T47D (cell line): ENCODE measurements around the gene PPP4R3A.
"Not testable (repeated sequence)": the region's sequence is repeated elsewhere in the genome, so short reads cannot be mapped to it uniquely, and the experiment has no call there.

Experiments used
- DNase-seq, 2 experiments: peaks; one replicate each; pipeline versions ENCODE4 v3.0.0 to v3.0.0-alpha.2; 2011 to 2012; ENCODE audit warnings: low read depth in 1 of 2, low spot score in 1 of 2
- JUND ChIP-seq: IDR thresholded peaks from 2 replicates; pipeline ENCODE4 v1.6.1; 2012; ENCODE audit warnings: low read depth
- in situ Hi-C: cut with HindIII; loops from 2 replicates; pipeline ENCODE4 v1.10.0; 2016; ENCODE audit warnings: low sequenced_read_pairs, low pct_unique_long_range_greater_than_20kb

Gene PPP4R3A

GRCh38 chr14:91510171-91511042 lies at the start of gene PPP4R3A:
PPP4R3A (minus strand) TSS chr14:91510310; CDS start chr14:91509647, 663 bp downstream.
- in situ Hi-C loops, result no loop called here
- DNase-seq, result peak; percentile 99
- TF ChIP-seq JUND, result no peak

GRCh38 chr14:91555531-91555930 lies 45.4 kb upstream of the PPP4R3A start:
- no peak for TF ChIP-seq JUND

GRCh38 chr14:91554535-91555332 lies 44.6 kb upstream of the PPP4R3A start:
- in situ Hi-C loops, result no loop called here
- TF ChIP-seq JUND, result no peak
- DNase-seq, result no peak

More at GRCh38 chr14:91555531-91555930, 45.4 kb upstream of the PPP4R3A start:
- in situ Hi-C loops, result no loop called here
- peak in 1 of 2 experiments; percentile 63 for DNase-seq

DNA sequence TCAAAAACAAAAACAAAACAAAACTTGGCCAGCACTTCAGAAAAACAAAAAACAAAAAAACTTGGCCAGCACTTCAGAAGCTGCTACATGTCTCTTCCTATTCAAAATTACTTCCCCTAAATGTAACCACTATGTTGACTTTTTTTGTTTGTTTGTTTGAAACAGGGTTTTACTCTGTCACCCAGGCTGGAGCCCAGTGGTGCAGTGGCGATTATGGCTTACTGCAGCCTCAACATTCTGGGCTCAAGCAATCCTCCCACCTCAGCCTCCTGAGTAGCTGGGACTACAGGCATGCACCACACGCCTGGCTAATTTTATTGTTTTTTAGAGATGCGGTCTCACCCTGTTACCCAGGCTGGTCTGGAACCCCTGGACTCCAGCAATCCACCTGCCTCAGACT lies 38.0 kb upstream of the PPP4R3A start:
- DNase-seq, result peak in 1 of 2 experiments; percentile 24
- TF ChIP-seq JUND, result no peak
- in situ Hi-C loops, result no loop called here

DNA sequence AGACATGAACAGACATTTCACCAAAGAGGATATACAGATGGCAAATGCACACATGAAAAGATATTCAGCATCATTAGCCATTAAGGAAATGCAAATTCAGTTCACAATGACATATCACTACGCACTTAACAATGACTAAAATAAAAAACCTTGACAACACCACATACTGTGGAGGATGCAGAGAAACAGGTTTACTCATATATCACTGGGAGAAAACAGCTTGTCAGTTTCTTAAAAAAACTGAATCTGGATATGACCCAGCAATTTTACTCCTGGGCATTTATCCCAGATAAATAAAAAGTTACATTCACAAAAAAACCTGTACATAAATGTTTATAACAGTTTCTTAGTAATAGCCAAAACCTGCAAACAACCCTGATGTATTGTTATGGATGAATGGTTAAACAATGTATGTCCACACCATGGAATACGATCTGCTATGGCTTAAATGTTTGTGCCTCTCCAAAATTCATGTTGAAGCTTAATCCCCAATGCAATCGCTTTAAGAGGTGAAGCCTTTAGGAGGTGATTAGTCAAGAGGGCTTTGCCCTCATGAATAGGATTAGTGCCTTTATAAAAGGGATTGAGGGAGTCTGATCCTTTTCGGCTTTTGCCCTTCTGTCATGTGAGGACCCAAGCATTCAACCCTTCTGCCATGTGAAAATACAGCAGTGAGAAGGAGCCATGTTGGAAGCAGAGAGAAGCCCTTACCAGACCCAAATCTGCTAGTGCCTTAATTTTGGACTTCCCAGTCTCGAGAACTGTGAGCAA lies 36.0 kb upstream of the PPP4R3A start:
- in situ Hi-C loops, result no loop called here
- TF ChIP-seq JUND, result no peak
- peak in 1 of 2 experiments; percentile 36 for DNase-seq

DNA sequence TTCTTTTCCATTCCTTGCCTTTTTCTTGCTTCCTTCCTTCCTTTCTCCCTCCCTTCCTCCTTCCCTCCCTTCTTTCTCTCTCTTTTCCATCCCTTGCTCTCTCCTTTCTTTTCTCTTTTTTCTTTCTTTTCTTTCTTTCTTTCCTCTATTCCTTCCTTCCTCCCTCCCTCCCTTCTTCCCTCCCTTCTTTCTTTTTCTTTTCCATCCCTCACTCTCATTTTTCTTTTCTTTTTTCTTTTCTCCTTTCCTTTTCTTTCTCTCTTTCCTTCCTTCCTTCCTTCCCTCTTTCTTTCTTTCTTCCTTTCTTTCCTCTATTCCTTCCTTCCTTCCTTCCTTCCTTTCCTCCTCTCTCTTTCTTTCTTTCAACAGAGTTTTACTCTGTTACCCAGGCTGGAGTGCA lies 35.1 kb upstream of the PPP4R3A start:
- DNase-seq, result no peak
- in situ Hi-C loops, result no loop called here
- TF ChIP-seq JUND, result no peak

- DNase-seq, result no peak
- TF ChIP-seq JUND, result no peak
- in situ Hi-C loops, result no loop called here
Measured at GRCh38 chr14:91536327-91536726, 26.2 kb upstream of the PPP4R3A start.

DNA sequence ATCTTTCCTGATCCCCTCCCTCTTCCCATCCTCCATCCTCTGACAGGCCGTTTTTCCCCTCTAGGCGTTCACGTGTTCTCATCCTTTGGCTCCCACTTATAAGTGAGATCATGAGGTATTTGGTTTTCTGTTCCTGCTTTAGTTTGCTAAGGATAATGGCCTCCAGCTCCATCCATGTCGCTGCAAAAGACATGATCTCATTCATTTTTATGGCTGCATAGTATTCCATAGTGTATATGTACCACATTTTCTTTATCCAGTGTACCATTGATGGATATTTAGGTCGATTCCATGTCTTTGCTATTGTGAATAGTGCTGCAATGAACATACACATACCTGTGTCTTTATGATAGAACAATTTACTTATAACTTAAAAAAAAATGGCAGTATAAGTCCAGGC lies 23.9 kb upstream of the PPP4R3A start:
- in situ Hi-C loops, DNase-seq: not testable (repeated sequence)

DNA sequence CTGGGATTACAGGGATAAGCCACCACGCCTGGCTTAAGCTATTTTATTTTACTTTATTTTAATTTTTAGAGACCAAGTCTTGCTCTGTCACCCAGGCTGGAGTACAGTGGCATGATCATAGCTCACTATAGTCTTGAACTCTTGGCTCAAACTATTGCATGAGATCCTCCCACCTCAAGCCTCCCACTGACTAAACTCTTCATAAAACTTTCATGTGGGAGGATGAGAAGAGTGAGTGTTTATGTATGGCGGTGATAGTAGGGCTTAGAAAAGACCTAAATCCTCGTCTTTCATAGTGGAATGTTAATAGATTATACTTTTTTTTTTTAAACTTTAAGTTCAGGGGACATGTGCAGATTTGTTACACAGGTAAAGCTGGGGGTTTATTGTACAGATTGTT lies 23.5 kb upstream of the PPP4R3A start:
- TF ChIP-seq JUND, result no peak
- in situ Hi-C loops, result no loop called here
- no peak for DNase-seq

- TF ChIP-seq JUND, result no peak
- no peak for DNase-seq
- in situ Hi-C loops, result no loop called here
Measured at GRCh38 chr14:91523972-91524371, 13.9 kb upstream of the PPP4R3A start.

DNA sequence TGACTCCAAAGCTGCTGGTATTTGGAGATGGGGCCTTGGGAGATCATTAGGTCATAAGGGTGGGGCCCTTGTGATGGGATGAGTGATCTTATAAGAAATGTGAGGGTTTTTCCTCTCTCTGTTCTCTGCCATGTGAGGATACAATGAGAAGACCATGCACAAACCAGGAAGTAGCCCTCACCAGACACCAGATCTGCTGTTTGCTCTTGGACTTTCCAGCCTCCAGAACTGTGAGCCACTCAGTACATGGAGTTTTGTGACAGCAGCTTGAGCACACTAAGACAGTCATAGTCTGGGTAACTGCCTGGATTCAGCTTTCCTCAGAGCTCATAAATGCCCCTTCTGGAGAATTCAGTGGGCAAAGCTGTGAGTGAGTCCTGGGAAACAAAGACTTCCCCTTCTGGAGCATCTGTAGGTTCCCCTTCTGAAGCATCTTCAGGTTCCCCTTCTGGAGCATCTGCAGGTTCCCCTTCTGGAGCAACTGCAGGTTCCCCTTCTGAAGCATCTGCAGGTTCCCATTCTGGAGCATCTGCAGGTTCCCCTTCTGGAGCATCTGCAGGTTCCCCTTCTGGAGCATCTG lies 11.0 kb upstream of the PPP4R3A start:
- no peak for TF ChIP-seq JUND
- in situ Hi-C loops, result no loop called here
- no peak for DNase-seq

GRCh38 chr14:91520138-91520537 lies 10.0 kb upstream of the PPP4R3A start:
- no peak for DNase-seq
- no peak for TF ChIP-seq JUND
- in situ Hi-C loops, result no loop called here
